ENCODE measurements around the gene F13A1.

DNA sequence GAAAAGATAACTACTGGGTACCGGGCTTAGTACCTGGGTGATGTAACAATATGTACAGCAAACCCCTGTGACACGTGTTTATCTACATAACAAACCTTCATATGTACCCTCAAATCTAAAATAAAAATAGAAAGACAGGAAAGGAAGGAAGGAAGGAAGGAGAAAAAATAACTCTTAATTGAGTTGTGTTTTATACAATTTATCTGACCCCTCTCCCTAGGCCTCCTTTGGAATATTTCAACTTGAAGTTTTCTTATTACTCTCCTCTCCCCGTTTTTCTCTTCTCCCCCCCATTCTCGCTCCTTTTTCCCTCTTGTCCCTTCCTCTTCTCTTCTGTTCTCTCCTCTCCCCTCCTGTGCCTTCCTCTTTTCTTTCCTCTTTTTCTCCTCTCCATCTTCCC lies 156.1 kb downstream of the F13A1 start:
- TF ChIP-seq, protein P1, sequence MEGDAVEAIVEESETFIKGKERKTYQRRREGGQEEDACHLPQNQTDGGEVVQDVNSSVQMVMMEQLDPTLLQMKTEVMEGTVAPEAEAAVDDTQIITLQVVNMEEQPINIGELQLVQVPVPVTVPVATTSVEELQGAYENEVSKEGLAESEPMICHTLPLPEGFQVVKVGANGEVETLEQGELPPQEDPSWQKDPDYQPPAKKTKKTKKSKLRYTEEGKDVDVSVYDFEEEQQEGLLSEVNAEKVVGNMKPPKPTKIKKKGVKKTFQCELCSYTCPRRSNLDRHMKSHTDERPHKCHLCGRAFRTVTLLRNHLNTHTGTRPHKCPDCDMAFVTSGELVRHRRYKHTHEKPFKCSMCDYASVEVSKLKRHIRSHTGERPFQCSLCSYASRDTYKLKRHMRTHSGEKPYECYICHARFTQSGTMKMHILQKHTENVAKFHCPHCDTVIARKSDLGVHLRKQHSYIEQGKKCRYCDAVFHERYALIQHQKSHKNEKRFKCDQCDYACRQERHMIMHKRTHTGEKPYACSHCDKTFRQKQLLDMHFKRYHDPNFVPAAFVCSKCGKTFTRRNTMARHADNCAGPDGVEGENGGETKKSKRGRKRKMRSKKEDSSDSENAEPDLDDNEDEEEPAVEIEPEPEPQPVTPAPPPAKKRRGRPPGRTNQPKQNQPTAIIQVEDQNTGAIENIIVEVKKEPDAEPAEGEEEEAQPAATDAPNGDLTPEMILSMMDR (IDR thresholded peaks at IDR 0.05) = no peak
- TF ChIP-seq POLR2A (IDR thresholded peaks at IDR 0.05) = no peak

Data from stomach (tissue), 4 donors.